LNCaP clone FGC (cell line): Measurements from ENCODE around the gene SORBS1.
"Not testable (repeated sequence)": the region's sequence is repeated elsewhere in the genome, so short reads cannot be mapped to it uniquely, and the experiment has no call there.

ENCODE experiments used
- DNase-seq: peaks from one replicate; pipeline ENCODE4 v3.0.0-alpha.2; 2011; ENCODE audit warnings: low read depth
- H3K4me3 ChIP-seq: 2 replicates; pipeline ENCODE4 v1.5.1; 2011; ENCODE audit warnings: mild to moderate bottlenecking, low read depth, low read length, control low read depth
- CTCF ChIP-seq: IDR thresholded peaks from 2 replicates; pipeline ENCODE4 v1.5.1; 2012; ENCODE audit warnings: mild to moderate bottlenecking; ENCODE audit not compliant: control insufficient read depth, insufficient read depth; ENCODE audit errors: extremely low read depth

SORBS1 gene

GRCh38 chr10:95352684-95353083, 208.5 kb downstream of the SORBS1 start:
- H3K4me3 ChIP-seq: no peak overlapping the region
- DNase-seq: no peak
- no peak for TF ChIP-seq CTCF

DNA sequence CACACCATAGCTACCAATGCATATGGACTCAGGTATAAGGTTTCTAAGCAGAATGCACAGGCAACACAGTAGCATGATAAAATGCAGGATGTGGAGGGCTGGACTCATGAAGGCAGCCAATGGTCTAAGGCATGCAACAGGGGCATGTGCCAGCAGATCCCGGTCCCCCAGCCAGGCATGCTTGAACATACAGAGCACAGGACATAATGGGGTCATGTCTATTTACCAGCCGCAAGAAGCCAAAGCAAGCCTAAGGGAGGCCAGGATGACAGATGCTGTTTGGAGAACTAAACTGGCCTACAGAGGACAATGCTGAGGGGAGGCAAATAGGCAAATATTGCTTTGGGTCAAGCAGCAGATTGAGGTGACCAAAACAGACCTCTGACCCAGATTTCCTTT, 210.3 kb downstream of the SORBS1 start:
- no peak for DNase-seq
- TF ChIP-seq CTCF: no peak
- no peak overlapping the region for H3K4me3 ChIP-seq

DNA sequence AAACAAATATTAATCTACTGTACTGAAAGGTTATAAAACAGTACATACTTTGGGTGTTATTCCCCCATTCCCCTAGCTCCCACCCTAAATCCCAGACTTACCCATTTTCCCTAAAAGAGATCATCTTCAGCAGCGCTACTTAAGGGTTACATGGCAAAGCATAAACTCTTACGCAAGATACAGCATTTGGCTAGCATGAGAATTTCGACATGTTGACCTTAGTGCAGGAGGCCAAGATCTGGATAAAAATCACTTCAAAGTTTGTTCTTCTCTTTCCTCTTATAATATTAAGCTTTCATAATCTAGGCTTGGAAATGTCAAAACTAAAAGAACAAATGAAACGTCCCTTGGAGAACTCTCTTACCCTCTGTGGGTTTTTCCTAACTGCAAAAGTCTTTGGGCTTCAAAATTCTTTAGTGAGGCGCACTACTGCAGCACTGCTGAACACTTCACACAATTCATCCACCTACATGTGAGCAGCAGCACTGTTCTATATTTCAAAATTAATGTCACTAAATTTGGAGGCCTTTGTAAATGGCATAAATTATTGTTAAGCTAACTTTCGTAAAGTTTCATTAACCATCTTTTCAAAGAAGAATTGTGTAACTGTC, 210.8 kb downstream of the SORBS1 start:
- H3K4me3 ChIP-seq: no peak overlapping the region
- DNase-seq: no peak
- TF ChIP-seq CTCF: no peak

DNA sequence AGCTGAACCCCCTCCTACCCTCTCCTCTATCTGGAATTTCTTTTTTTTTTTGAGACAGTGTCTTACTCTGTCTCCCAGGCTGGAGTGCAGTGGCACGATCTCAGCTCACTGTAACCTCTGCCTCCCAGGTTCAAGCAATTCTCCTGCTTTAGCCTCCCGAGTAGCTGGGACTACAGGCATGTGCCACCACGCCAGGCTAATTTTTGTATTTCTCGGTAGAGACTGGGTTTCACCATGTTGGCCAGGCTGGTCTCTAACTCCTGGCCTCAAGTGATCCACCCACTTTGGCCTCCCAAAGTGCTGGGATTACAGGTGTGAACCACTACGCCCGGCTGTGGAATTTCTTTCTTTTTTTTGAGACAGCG, 213.8 kb downstream of the SORBS1 start:
- not testable (repeated sequence) for H3K4me3 ChIP-seq

GRCh38 chr10:95346715-95347401, 214.3 kb downstream of the SORBS1 start:
- no peak overlapping the region for H3K4me3 ChIP-seq
- TF ChIP-seq CTCF: no peak
- DNase-seq: no peak

More for the DNA sequence above, 213.8 kb downstream of the SORBS1 start:
- not testable (repeated sequence) for DNase-seq

DNA sequence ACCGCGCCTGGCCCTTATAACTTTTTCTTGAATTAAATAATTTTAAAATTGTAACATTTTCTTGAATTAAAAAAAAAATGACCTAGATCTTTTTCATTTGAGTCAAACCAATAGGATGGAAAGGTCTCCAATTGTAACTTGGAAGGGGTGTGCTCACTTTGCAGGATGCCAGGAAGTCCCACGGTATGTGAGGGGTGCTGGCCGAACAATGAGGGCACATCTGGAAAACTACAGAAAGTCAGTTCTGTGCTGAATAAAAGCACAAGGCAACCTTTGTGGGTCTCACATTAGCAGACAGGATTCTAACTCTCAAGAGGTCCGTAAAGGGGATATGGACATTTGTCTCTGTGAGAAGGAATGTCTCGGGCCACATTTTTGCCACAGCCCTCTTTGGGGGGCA, 217.6 kb downstream of the SORBS1 start:
- TF ChIP-seq CTCF: no peak
- H3K4me3 ChIP-seq: no peak overlapping the region
- no peak for DNase-seq

GRCh38 chr10:95341716-95342130, 219.4 kb downstream of the SORBS1 start:
- no peak for DNase-seq
- no peak overlapping the region for H3K4me3 ChIP-seq
- no peak for TF ChIP-seq CTCF
